NCI-H1092 treated with DMSO at 0.1 percent for 48 hours (cell line): Measurements from ENCODE around the gene TMCC3.

ENCODE experiments used
- DNase-seq: peaks from one replicate; lab custom pipeline; 2025; lab: John Stamatoyannopoulos, UW

The TMCC3 gene

GRCh38 chr12:94532490-94533422, 117.6 kb downstream of the TMCC3 start:
- peak; percentile 80 for DNase-seq

- DNase-seq: no peak
Observed at GRCh38 chr12:94531196-94531720, 119.1 kb downstream of the TMCC3 start.

- DNase-seq: no peak
Observed at GRCh38 chr12:94525951-94526350, 124.4 kb downstream of the TMCC3 start.
